K562 (cell line): ENCODE results near the gene MADD. TPM values are rescaled to one million over a fixed set of nuclear protein-coding genes. Genes with fewer than 3 reads are reported as not detected.

Source experiments
- ATAC-seq: fragments of 200-7000 bp; cut with Tn5 transposase; 3 replicates; pipeline ENCODE4 v1.9.1; 2020; ENCODE audit warnings: moderate library complexity
- BruUV-seq: library from RNA; stranded (reverse); fragments of 400-500 nt; replicated peaks from 2 replicates; lab custom pipeline; 2021; lab: Mats Ljungman, UMichigan
- CTCF ChIA-PET: fragments of 300-600 bp; formaldehyde crosslinking; extraction: SDS; loops from one replicate; lab custom pipeline; 2021; ENCODE audit warnings: low intra/inter-chr PET ratio; lab: Yijun Ruan, JAX
- POLR2A ChIA-PET: fragments of 300-600, 350-650 bp; sonication (Branson Sonifier 250); formaldehyde crosslinking; extraction: SDS; loops from one replicate; lab custom pipeline; 2021; ENCODE audit warnings: antibody characterized with exemption, inconsistent platforms; lab: Yijun Ruan, JAX
- DNase-seq, 4 experiments: peaks; one replicate each; pipeline versions ENCODE4 v3.0.0 to v3.0.0-alpha.2; 2011 to 2018; ENCODE audit warnings: low spot score in 3 of 4, mixed read lengths in 3 of 4; ENCODE audit errors: extremely low read depth in 1 of 4
- FAIRE-seq: peaks from 2 replicates; lab custom pipeline; 2011; peaks lifted over from hg19 to GRCh38; lab: Jason Lieb, UNC
- H2AFZ ChIP-seq: 2 replicates; pipeline ENCODE4 v1.6.0; 2011; ENCODE audit warnings: low read depth, low read length, control low read depth, inconsistent platforms
- H3K27ac ChIP-seq: fragments of 200-600 bp; 3 replicates; pipeline ENCODE4 v1.8.0; 2011; ENCODE audit warnings: low read depth, mild to moderate bottlenecking, control low read depth, inconsistent platforms, low read length, moderate library complexity, mixed read lengths; ENCODE audit errors: extremely low read depth
- H3K27me3 ChIP-seq, 2 experiments: fragments of 300-600 bp in 1 of 2; 2 replicates in 1 of 2; 3 replicates in 1 of 2; pipeline versions ENCODE4 v1.6.0 to v1.8.0; 2011; ENCODE audit warnings: inconsistent platforms in 2 of 2, low read length in 2 of 2, mild to moderate bottlenecking in 1 of 2, mixed read lengths in 1 of 2, moderate library complexity in 1 of 2; ENCODE audit not compliant: control insufficient read depth in 2 of 2, insufficient read depth in 2 of 2
- H3K36me3 ChIP-seq: fragments of 300-600 bp; 3 replicates; pipeline ENCODE4 v1.8.0; 2011; ENCODE audit warnings: mild to moderate bottlenecking, low read length, inconsistent platforms; ENCODE audit not compliant: control insufficient read depth, insufficient read depth
- H3K4me1 ChIP-seq, 2 experiments: fragments of 200-600 bp in 1 of 2; replicated peaks in 1 of 2; 2 replicates in 1 of 2; 3 replicates in 1 of 2; pipeline versions ENCODE4 v1.5.1 to v1.8.0; 2011; ENCODE audit warnings: inconsistent platforms in 2 of 2, low read length in 2 of 2, mild to moderate bottlenecking in 1 of 2, mixed read lengths in 1 of 2, moderate library complexity in 1 of 2; ENCODE audit not compliant: control insufficient read depth in 2 of 2, insufficient read depth in 2 of 2
- H3K4me2 ChIP-seq: 2 replicates; pipeline ENCODE4 v1.6.1; 2011; ENCODE audit warnings: low read length, control low read depth, inconsistent platforms, mixed read lengths; ENCODE audit not compliant: insufficient read depth
- H3K4me3 ChIP-seq: fragments of 200-600 bp; sonication (generic), shearing (Covaris generic); 2 replicates; pipeline ENCODE4 v1.5.1; 2016; ENCODE audit warnings: control low read depth, inconsistent platforms
- H3K79me2 ChIP-seq: fragments of 200-600 bp; 3 replicates; pipeline ENCODE4 v1.8.0; 2011; ENCODE audit warnings: low read length, inconsistent platforms; ENCODE audit not compliant: control insufficient read depth, insufficient read depth
- H3K9ac ChIP-seq, 2 experiments: 2 replicates each; pipeline versions ENCODE4 v1.6.0 to v1.6.1; 2011; ENCODE audit warnings: low read depth in 2 of 2, low read length in 2 of 2, control low read depth in 1 of 2, inconsistent platforms in 1 of 2, mild to moderate bottlenecking in 1 of 2, mixed read lengths in 1 of 2; ENCODE audit not compliant: insufficient read depth in 1 of 2
- H3K9me1 ChIP-seq: one replicate; pipeline ENCODE4 v1.6.0; 2011; ENCODE audit warnings: inconsistent platforms, mild to moderate bottlenecking, low read length, moderate library complexity; ENCODE audit not compliant: control insufficient read depth, insufficient read depth
- H3K9me3 ChIP-seq: replicated peaks from 2 replicates; pipeline ENCODE4 v1.5.1; 2011; ENCODE audit warnings: low read depth, low read length, inconsistent platforms; ENCODE audit not compliant: control insufficient read depth, insufficient read depth
- H4K20me1 ChIP-seq: replicated peaks from 2 replicates; pipeline ENCODE4 v1.6.1; 2011; ENCODE audit warnings: low read length, inconsistent platforms, mixed read lengths; ENCODE audit not compliant: control insufficient read depth, insufficient read depth
- CBFA2T3 ChIP-seq: fragments of 450-650 bp; IDR thresholded peaks from 2 replicates; pipeline ENCODE4 v1.6.1; 2017
- E2F1 ChIP-seq: sonication (generic); formaldehyde crosslinking; IDR thresholded peaks from 2 replicates; pipeline ENCODE4 v1.8.1; 2023; ENCODE audit warnings: mild to moderate bottlenecking, missing genetic modification reagents, moderate library complexity
- E2F6 ChIP-seq, 2 experiments: IDR thresholded peaks; 2 replicates each; pipeline ENCODE4 v1.6.1; 2011; ENCODE audit warnings: borderline replicate concordance in 1 of 2, control low read depth in 1 of 2, low read depth in 1 of 2, low read length in 1 of 2, mild to moderate bottlenecking in 1 of 2, mixed read lengths in 1 of 2, moderate library complexity in 1 of 2; ENCODE audit not compliant: insufficient read depth in 1 of 2, insufficient read length in 1 of 2, poor library complexity in 1 of 2, severe bottlenecking in 1 of 2; ENCODE audit errors: extremely low read depth in 1 of 2
- ESRRB ChIP-seq: fragments of 250-450 bp; sonication (Bioruptor Pico); IDR thresholded peaks from 2 replicates; pipeline ENCODE4 v1.5.0; 2020; ENCODE audit warnings: mild to moderate bottlenecking, moderate library complexity, borderline replicate concordance
- ETS2 ChIP-seq: IDR thresholded peaks from 2 replicates; pipeline ENCODE4 v1.6.1; 2016; ENCODE audit warnings: borderline replicate concordance, missing genetic modification characterization, mild to moderate bottlenecking, moderate library complexity, missing compliant biosample characterization; ENCODE audit not compliant: poor library complexity, severe bottlenecking
- GATA2 ChIP-seq: sonication (generic); formaldehyde crosslinking; IDR thresholded peaks from 2 replicates; pipeline ENCODE4 v1.4.0; 2020; ENCODE audit warnings: mild to moderate bottlenecking, missing genetic modification reagents
- GTF2B ChIP-seq: IDR thresholded peaks from 2 replicates; pipeline ENCODE4 v1.6.1; 2011; ENCODE audit not compliant: insufficient read length; ENCODE audit errors: extremely low read depth
- HNRNPUL1 ChIP-seq: fragments of 200-400 bp; formaldehyde crosslinking; IDR thresholded peaks from 2 replicates; pipeline ENCODE4 v1.6.1; 2017; ENCODE audit warnings: low read length
- JUNB ChIP-seq: fragments of 450-650 bp; formaldehyde crosslinking; conservative IDR thresholded peaks from 2 replicates; pipeline ENCODE4 v1.4.0; 2020; ENCODE audit warnings: mild to moderate bottlenecking
- MCM3 ChIP-seq: fragments of 450-650 bp; IDR thresholded peaks from 2 replicates; pipeline ENCODE4 v1.6.1; 2016
- MECOM ChIP-seq: fragments of 250-450 bp; sonication (Bioruptor Pico); IDR thresholded peaks from 2 replicates; pipeline ENCODE4 v1.8.0; 2022; ENCODE audit warnings: inconsistent platforms
- NCOA2 ChIP-seq, 2 experiments: fragments of 450-650 bp; IDR thresholded peaks; 2 replicates each; pipeline ENCODE4 v1.6.1; 2018; ENCODE audit warnings: mild to moderate bottlenecking in 2 of 2, moderate library complexity in 1 of 2; ENCODE audit not compliant: partially characterized antibody in 2 of 2
- SETDB1 ChIP-seq: IDR thresholded peaks from one replicate; pipeline ENCODE4 v1.6.1; 2012; ENCODE audit warnings: low read length, control low read depth, inconsistent platforms
- TCF3 ChIP-seq: sonication (generic); formaldehyde crosslinking; IDR thresholded peaks from 2 replicates; pipeline ENCODE4 v1.4.0; 2020; ENCODE audit warnings: mild to moderate bottlenecking, missing genetic modification reagents
- ZC3H8 ChIP-seq: fragments of 450-650 bp; IDR thresholded peaks from 2 replicates; pipeline ENCODE4 v1.6.1; 2017
- ZNF347 ChIP-seq: fragments of 450-650 bp; formaldehyde crosslinking; IDR thresholded peaks from 2 replicates; pipeline ENCODE4 v1.4.0; 2020; ENCODE audit warnings: low read depth, mild to moderate bottlenecking, moderate library complexity
- ZNF431 ChIP-seq: sonication (generic); formaldehyde crosslinking; IDR thresholded peaks from 2 replicates; pipeline ENCODE4 v1.8.0; 2022; ENCODE audit warnings: mild to moderate bottlenecking, missing genetic modification reagents
- in situ Hi-C: fragments of 300-500 bp; cut with MboI; formaldehyde crosslinking; loops from 4 replicates; pipeline ENCODE4 v1.15.0; 2018; ENCODE audit warnings: inconsistent platforms, mixed read lengths
- intact Hi-C: fragments of 100-400 bp; cut with micrococcal nuclease; formaldehyde crosslinking; loops from 2 replicates; pipeline ENCODE4 v1.14.2; 2022
- polyA plus RNA-seq, 8 experiments: library from polyadenylated mRNA; depleted of rRNA in 4 of 8; stranded (reverse) in 5 of 8; unstranded in 3 of 8; fragments of >200 nt; fragmentation: Nextera tagmentation in 2 of 8; fragmentation: Illumina TruSeq in 1 of 8; extraction: Ambion mirVana in 2 of 8; extraction: Trizol in 1 of 8; gene quantifications; 2 replicates each; pipeline versions ENCODE4 v1.2.1 to v1.2.3, GENCODE V29; 2011 to 2014; ENCODE audit warnings: inconsistent platforms in 1 of 8, missing spikeins in 1 of 8
- total RNA-seq, 7 experiments: library from RNA; depleted of rRNA in 6 of 7; stranded (reverse); fragments of >200 nt in 6 of 7; fragmentation: Illumina TruSeq in 2 of 7; extraction: Trizol in 2 of 7; gene quantifications; 2 replicates each; pipeline versions ENCODE4 v1.2.1 to v1.2.3, GENCODE V29; 2011 to 2021; ENCODE audit warnings: low replicate concordance in 1 of 7
- TF ChIP-seq, protein P1 (sequence below): fragments of 250-450 bp; sonication (Bioruptor Pico); IDR thresholded peaks from 2 replicates; pipeline ENCODE4 v1.8.0; 2021; ENCODE audit warnings: borderline replicate concordance, mild to moderate bottlenecking, moderate library complexity; ENCODE audit not compliant: poor library complexity, severe bottlenecking

The MADD gene
- total and polyA plus RNA-seq, 9 of the 15 experiments (the other 6 are each of a cell fraction or from before 2014, with no cell fraction given): 0.68 to 57.6 (median 33.6) TPM

DNA sequence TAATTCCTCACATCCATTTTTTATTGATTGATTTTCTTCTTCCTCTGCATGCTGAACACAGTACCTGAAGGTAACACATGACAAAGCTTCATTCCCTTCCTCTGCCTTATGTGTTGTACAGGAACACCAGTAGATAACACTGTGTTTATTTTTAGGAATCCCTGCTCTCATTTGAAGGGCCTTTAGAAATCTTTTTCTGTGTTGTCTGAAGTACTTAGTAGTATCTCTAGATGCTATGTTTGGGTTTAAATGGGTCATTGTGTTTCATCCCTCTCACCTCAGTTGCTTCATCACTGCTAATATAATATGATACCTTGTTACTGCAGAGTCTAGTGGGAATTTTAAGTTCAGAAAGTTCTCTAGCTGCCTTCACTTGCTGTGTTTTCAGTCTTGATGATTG lies 10.2 kb downstream of the MADD start:
- Histone ChIP-seq H2AFZ (no peak overlapping the region), H3K9me1 (peaks cover 4% of the 10 kb centered on the region), H3K9ac (no peak overlapping the region), H3K27me3 (no peaks in the 10 kb centered on the region), H3K36me3 (peaks cover 90% of the 10 kb centered on the region), H3K79me2 (peaks cover 7% of the 10 kb centered on the region), H3K4me2 (no peak overlapping the region), H3K9me3 (no peaks in the 10 kb centered on the region), H3K4me1 (peaks cover 7 to 21% of the 10 kb centered on the region in 2 experiments), H3K27ac (no peak overlapping the region), H3K4me3 (no peak overlapping the region), H4K20me1 (0 out of 2 replicates have a peak, but pooled peaks cover 3% of the 10 kb centered on the region)
- no peak for TF ChIP-seq ZC3H8
- TF ChIP-seq GATA2 (CRISPR knock-in tag): no peak
- no peak for TF ChIP-seq CBFA2T3
- TF ChIP-seq SETDB1: no peak
- TF ChIP-seq E2F1 (CRISPR knock-in tag): no peak
- no peak for TF ChIP-seq ZNF347 (CRISPR knock-in tag)
- TF ChIP-seq JUNB (CRISPR knock-in tag): no peak
- TF ChIP-seq ETS2 (tag): no peak
- no peak for TF ChIP-seq HNRNPUL1
- TF ChIP-seq ESRRB: no peak
- TF ChIP-seq MCM3: no peak
- TF ChIP-seq NCOA2 (IDR thresholded peaks at IDR 0.05; ENCODE audit: partially characterized antibody in 2 of 2): no peak
- no peak for TF ChIP-seq GTF2B
- TF ChIP-seq, protein P1, sequence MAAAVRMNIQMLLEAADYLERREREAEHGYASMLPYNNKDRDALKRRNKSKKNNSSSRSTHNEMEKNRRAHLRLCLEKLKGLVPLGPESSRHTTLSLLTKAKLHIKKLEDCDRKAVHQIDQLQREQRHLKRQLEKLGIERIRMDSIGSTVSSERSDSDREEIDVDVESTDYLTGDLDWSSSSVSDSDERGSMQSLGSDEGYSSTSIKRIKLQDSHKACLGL: no peak
- TF ChIP-seq MECOM (CRISPR knock-in tag): no peak
- TF ChIP-seq TCF3 (CRISPR knock-in tag): no peak
- TF ChIP-seq ZNF431 (CRISPR knock-in tag): no peak
- TF ChIP-seq E2F6 (IDR thresholded peaks at IDR 0.05; ENCODE audit: borderline replicate concordance in 1 of 2, extremely low read depth in 1 of 2, insufficient read depth in 1 of 2, insufficient read length in 1 of 2, low read depth in 1 of 2, low read length in 1 of 2, poor library complexity in 1 of 2, severe bottlenecking in 1 of 2): no peak
- CTCF ChIA-PET: no interaction called here
- DNase-seq: no peak
- no TSS peak for BruUV-seq
- in situ Hi-C loops (no loop called here), intact Hi-C loops (no loop called here)
- FAIRE-seq: no peak
- no peak for ATAC-seq
- POLR2A ChIA-PET: interaction anchor here (0.6 to 1.9 kb wide), 2 partner anchors 11 to 107 kb away, joined by 3 to 5 read pairs; no protein-coding TSS in a partner anchor
